Hypothalamus (tissue), 51 donors: Measurements from ENCODE around the gene RMND1.

Source experiments
- DNase-seq, 51 donors: peaks; one replicate each; lab custom pipeline; 2025; lab: John Stamatoyannopoulos, UW

Gene RMND1

DNA sequence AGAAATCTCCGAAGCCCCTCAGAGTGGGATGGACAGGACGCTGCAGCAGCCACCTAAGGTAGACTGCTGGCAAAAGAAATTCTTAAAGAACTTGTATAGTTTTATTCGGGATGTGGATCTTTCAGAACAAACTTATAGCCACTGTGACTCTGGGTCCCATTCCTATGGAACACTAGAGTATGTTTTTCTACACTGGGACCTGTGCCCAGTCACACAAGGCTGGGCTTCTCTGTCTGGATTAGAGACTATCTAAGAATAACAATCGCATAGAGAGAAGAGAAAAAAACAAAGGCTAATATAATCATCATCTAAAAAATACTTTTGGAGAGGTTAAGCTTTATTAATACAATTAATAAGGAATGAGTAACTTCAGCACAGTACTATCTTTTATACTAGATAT is 28.9 kb downstream of the RMND1 start:
- DNase-seq = peak in 1 of 51 donors; percentile 12

DNA sequence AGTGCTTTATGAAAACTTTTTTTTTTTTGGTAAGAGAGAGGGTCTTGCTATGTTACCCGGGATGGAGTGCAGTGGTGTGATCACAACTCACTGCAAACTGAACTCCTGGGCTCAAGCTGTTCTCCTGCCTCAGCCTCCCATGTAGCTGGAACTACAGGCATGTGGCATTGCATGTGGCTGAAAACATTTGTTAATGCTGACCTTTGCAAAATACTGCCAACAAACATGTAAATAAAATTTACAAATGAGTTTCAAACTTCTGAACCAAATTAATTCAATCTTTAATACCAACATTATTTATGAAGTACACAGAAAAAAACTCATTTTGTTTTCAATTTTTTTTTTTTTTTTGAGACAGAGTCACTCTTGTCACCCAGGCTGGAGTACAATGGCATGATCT is 34.4 kb downstream of the RMND1 start:
- DNase-seq = no peak

DNA sequence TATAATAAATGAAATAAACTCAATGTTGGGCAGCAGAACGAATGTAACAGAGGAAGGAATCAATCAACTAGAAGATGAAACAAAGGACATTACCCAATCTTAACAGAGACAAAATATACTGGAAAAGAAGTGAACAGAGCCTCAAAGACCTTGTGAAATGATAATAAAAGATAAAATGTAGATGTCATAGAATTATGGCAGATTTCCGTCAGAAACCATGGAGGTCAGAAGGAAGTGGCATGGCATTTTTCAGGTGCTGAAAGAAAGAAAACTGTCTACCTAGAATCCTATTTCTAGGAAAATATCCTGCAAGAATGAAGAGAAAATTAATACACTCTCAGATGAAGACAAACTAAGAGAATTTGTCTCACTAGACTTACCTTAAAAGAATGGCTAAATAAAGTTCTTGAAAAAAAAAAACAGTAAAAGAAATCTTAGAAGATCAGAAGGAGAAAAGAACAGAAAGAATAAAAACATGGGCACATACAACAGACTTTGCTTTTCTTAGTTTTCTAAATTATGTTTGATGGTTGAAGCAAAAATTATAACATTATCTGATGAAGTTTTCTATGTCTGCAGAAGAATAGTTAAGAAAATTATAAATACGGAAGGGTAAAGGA is 37.2 kb downstream of the RMND1 start:
- no peak for DNase-seq

DNA sequence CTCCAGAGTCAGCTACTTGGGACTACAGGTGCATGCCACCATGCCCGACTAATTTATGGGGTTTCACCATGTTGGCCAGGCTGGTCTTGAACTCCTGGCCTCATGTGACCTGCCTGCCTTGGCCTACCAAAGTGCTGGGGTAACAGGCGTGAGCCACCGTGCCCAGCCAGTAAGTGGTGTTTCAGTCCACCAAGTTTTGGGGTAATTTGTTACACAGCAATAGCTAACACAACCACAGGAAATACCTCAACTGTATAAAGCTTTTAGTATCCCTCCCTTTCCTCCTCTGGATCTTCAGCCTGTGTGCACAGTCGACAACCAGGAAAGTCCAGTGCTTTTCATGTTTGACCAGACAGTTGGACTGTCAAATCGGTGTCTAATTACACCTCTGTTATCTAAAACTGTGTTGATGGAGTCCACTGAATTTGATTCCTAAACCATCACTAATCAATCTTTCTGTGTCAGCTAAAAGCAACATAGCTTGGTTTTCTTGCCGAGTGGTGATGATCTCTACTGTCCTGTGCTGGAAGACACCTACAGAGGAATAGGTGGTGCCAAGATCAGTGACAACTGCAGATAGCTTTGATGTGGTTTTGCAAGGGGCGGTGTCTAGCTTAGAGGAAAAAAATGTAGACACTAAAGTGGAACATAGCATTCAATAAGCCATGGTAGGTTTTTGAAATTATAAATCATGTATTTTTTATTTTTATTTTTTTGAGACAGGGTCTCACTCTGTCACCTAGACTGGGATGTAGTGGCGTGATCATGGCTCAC is 38.4 kb downstream of the RMND1 start:
- DNase-seq = no peak

DNA sequence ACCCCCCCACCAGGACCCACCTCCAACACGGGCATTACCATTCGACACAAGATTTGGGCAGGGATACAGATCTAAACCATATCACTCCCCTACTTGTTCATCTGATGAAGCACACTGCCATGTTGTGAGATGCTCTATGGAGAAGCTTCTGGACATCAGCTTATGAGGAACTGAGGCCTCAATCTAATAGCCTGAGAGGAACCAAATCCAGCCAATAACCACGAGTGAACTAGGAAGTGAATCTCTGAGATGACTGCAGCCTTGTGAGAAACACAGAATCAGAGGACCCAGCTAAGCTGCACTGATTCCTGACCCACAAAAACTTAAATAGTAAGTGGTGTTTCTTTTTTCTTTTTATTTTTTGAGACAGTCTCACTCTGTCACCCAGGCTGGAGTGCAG is 39.0 kb downstream of the RMND1 start:
- DNase-seq = no peak

DNA sequence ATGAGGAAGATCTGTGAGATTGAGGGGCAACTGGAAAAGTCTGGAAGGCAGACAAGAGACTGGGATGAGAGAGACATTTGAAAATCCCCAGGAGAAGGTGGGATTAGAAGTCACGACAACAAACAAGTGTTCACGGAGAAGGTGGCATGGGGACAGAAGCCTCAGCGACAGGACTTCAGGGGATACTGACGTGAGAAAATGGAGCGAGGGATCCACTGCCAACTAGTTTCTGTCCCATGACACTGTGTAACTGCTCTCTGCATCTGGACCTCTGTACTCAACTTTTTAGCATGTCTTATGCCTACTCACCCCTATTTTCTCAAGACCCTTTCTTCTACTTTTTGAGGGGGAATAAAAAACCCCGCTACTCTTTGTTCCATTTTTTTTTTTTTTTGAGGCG is 42.2 kb downstream of the RMND1 start:
- no peak for DNase-seq

DNA sequence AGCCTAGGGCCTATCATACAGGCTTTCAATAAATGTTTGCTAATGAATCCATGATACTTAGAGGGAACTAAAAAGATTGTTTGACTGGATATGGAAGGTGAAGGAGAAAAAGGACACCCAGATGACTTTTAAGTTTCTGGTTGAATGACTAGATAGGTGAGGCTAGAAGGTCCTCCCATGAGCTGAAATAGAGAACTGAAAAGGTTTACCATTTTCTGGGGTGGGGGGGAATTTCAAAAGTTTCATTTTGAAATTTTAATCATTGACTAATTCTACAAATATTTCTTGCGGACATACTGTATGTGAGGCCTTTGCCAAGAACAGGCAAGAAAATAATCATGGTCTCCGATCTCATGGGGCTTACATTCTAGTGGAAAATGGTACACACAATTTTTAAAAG is 42.7 kb downstream of the RMND1 start:
- no peak for DNase-seq

DNA sequence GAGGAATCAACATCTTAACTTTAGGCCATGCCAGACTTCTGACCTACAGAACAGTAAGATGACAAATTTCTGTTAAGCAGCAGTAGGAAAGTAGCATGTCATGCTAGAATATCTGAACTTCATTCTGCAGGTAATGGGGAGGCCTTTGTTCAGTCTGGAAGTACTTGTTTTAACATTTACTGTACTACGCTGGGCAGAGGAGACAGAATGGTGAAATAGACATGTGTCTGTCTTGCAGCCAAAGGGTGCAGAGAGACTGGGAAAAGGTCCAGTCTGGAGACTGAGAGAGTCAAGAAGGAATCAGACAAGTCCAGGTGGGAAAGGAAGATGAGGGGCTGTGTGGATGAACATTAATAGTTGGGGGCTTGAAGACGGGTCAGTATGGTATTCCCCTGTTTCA is 43.1 kb downstream of the RMND1 start:
- DNase-seq = no peak

DNA sequence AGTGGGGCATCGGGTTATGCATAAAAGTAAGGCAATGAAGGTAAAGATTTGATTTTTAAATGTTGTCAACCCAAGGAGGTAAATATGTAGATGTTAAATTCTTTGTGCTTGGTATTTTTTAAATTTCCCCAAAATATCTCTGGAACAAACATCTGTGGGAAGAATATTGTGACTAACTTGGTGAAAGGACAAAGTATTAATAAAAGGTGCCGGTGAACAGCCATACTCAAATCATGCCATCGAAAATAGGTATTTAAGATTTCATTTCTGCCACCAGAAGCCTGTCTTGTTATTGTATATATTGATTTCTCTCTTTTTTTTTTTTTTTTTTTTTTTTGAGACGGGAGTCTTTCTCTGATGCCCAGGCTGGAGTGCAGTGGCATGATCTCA is 48.0 kb downstream of the RMND1 start:
- DNase-seq = no peak

DNA sequence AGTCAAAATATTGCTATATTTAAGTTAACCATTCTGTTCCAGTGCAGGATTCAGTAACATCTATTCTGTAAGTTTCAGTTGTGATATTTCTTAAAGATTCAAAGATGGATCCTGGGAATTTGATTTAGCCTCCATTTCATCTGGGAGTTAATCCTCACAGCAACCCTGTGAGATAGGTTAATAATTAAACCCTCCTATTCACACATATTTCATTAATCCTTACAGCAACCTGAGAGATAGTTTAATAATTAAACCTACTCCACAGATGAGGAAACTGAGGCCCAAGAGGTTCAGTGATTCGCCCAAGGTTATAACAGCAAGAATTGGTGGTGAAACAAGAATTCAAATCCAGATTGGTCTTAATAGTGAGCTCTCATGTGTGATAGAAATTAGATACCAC is 49.7 kb downstream of the RMND1 start:
- no peak for DNase-seq

DNA sequence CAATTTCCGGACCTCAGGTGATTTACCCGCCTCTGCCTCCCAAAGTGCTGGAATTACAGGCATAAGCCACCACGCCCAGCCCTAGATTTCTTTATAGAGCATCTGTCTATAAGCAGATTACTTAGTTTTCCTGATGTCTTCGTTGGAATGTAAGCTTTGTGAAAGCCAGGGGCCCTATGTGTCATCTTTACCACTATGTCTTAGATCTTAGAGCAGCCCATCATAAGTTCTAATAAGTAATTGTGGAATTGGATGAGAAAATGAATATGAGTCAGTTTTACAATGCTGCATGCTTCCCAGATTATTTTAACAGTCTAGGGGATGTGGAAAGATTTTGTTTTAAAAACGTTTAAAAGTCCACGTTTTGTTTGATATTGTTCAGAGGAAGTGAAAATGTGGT is 51.5 kb downstream of the RMND1 start:
- no peak for DNase-seq

DNA sequence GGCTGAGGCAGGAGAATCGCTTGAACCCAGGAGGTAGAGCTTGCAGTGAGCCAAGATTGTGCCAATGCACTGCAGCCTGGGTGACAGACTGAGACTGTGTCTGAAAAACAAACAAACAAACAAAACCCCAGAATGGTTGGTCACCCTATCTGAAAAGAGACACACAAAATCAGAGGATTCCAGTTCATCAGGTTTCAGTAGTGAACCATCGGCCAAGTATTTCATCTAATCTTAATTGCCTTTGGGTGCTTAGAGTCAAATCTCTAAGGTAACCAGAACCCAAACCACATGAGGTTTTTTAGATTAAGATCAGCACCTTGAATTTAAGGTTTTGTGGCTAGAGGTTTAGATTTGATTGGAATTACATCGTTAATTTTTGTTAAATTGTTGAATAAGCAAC is 52.2 kb downstream of the RMND1 start:
- DNase-seq = no peak

DNA sequence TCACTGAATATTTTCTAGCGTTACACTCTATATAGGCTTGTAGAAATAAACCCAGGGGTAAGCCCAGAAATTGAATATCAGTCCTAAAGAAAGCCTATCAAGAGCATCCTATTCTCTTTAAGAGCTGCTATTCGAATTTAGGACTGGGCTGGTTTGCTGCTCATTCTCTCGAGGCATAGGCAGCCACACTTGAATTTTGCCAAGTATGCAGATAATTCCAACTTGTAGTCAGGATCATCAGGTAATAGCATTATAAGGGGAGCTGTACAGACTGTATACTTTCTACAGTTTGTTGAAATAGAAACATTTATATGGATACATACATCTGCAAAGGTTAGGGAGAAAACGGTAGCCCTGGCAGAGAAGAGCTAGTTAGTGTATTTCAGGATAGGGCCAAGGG is 58.5 kb downstream of the RMND1 start:
- DNase-seq = no peak

DNA sequence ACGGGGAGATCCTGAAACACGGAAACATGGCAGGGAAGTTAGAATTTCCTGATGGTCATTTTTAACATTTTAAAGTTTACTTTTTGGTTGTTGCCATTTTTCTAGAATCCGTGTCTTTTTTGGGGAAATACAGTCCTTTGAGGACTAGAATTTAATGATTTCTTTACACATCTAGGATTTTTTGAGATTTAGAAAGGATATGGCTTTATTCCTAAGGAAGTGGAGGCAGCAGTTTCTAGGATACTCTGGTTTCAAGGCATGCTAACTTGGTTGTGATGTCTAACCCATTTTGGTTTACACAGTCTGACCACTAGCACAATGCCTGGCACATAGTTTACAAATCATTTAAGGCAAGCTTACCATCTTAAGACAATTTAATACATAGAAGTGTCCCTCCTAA is 59.5 kb downstream of the RMND1 start:
- DNase-seq = no peak

DNA sequence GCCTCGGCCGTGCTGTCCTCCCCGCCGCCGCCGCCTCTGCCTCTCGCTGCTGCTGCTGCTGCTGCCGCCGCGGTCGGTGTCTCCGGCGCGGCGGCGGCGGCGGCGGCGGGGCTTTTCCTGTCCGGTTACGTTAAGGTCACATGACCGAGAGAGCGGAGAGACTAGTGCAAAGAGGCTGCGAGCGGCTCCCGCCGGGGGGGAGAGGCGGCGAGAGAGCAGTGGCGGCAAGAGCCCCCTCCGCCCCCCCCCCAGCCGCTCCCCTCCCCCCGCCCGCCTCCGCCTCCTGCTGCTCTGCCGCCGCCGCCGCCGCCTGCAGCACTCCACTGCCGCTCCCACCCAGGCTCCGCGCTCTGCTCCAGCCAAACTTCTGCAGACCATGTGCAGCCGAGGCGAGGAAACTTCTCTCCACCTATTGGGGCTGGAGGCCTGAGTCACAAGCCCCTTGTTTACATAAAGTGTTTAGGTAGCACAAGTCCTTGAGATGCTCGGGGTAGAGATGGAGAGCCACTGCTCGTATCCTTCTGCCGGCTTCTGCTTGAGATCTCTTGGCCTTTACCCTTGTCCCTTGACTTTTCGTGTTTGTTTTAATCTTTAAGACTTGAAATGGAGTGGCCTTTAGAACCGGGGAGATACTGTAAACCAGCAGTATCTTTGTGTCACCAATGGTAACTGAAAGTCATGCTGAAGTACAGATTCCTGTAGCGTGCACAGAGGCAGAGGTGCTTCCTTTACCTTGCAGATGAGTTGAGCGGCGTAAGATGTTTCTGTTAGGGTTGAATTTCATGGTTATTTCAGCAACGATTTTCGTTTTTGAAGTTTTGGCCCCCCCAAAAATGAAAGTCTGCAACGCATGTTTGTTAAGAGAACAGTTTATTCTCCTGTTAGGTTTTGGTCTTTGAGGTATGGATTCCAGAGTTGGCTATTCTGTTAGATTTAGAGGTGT is 60.2 kb downstream of the RMND1 start, which contains the start of gene ZBTB2:
Gene ZBTB2, minus strand, starts transcription at position 89 of the 943 bp plus-strand sequence. CDS start 17,922 bp downstream, outside the sequence.
- peak in 49 of 51 donors; percentile 19 to 82 (median 56) for DNase-seq

DNA sequence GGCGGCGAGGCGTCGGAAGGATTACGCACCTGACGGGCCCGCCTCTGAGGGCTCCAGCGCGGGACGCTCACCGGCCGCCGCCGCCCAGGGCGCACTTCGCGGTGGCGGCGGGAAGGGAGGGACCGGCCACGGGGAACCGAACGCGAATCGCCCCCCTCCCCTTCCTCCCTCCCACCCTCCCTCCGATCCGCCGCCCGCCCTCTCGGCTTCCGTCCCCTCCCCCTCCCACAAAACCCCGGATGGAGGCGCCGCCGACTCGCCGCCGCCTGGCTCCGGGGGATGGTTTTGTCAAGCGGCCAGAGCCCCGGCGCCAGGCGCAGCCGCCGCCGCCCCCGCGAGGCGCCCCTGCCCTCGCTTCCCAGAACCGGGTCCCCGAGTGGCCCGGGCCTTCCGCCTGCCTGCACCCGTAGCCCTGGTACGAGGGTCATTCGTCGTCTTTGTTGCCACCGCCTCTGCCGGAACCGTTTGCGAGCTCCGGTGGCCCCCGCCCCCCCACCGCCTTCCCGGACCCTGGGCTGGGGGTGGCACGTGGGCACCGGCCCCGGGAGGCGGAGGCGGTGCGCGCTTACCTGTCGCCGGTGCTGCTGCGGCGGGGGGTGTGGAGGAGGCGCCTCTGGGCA is 61.0 kb downstream of the RMND1 start:
- peak in 50 of 51 donors; percentile 32 to 90 (median 64) for DNase-seq

DNA sequence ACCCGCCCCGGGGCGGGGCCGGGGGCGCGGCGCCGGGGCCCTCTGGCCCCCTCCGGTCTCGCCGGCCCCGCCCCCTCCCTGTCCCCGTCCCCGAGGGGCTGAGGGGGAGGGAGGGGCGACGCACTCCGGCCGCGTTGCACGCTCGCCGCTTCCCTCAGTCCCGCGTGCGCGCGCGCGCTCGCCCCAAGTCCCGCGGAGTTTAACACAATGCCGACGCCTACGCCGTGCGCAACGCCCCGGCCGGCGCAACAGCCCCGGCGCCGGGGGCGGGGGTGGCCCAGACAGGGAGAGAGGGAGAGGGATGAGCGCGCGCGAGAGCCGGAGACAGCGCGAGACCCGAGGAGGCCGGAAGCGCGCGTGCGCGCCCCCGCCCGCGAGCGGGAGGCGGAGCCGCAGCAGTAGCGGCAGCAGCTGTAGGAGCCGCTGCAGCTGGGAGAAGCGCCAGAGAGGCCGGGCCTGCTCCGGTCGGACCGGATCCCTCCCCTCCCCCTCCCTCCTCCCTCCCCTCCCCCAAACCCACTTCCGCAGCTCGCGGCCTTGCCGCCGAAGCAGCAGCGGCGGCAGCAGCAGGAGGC is 61.6 kb downstream of the RMND1 start:
- DNase-seq = peak; percentile 61 to 98 (median 95)

DNA sequence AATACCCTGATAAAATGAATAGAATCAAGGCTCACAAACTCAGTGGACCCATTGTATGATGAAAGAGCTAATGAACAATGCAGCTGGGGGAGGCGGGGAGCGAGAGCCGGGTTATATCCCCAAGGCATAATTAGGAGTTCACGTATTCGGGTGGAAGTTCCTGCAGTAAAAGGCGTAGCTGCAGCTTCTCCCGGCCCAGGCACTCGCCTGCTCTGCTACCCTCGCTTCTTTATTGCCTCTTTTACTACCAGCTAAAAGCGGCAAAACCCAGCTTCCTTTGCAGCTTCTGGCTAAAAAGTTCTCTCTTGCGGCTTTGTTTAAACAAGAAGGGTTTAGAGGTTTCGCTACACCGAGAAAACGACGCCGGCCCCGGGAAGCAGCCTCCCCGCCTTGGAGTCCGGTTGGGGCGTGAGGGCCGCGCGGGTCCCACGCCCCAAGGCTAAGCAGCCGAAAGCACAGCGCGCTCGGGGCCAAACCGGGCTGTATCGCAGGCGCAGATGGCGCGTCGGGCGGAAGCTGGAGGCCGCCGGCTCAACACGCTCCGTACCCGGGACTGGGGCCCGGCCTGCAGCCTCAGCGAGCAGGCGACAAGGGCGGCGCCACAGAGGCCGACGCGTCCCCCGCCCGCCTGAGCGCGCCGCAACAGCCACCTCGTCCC is 62.2 kb downstream of the RMND1 start:
- peak in 39 of 51 donors; percentile 17 to 89 (median 53) for DNase-seq

DNA sequence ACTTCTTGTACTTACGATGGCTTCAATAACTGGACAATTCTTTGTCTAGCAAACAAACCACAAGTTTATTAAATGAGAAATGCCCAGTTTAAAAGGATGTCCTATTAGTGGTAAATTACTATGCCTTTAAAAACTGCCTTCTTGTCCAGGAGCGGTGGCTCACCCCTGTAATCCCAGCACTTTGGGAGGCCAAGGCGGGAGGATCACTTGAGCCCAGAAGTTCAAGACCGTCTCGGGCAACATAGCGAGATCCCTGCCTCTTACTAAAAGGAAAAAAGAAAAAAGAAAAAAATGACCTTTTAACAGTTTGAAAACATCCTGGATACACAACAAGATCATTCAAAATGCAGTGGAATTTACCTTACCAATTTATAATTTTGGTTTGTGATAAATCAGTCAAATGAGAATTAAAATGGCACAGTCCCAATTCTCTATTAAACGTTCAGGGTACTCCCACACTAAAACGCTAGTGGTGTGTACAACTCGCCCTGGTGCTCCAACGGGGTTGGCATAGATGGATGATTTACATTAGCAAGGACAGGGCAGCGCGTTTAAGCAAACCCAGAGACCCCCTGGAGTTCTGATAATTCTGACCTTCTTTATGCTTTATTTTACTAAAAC is 62.8 kb downstream of the RMND1 start:
- peak in 1 of 51 donors; percentile 79 for DNase-seq
